SK-N-MC (cell line): ENCODE results near the gene MOGAT3.

ENCODE experiments used
- DNase-seq: peaks from one replicate; pipeline ENCODE4 v3.0.0-alpha.2; 2011; ENCODE audit warnings: low read depth, low spot score
- H3K27ac ChIP-seq: fragments of 200-600 bp; sonication (generic); 2 replicates; pipeline ENCODE4 v1.5.1; 2016; ENCODE audit warnings: mixed run types
- H3K36me3 ChIP-seq: fragments of 200-600 bp; sonication (generic); 2 replicates; pipeline ENCODE4 v1.6.1; 2017; ENCODE audit warnings: antibody characterized with exemption, low read length, mixed read lengths; ENCODE audit not compliant: insufficient read depth
- H3K4me3 ChIP-seq: fragments of 200-600 bp; sonication (generic); 2 replicates; pipeline ENCODE4 v1.5.1; 2016
- H3K9ac ChIP-seq: fragments of 200-600 bp; sonication (generic); 2 replicates; pipeline ENCODE4 v1.8.0; 2017; ENCODE audit warnings: mixed run types, mixed read lengths; ENCODE audit not compliant: insufficient read length
- H3K9me3 ChIP-seq: fragments of 200-600 bp; sonication (generic); 2 replicates; pipeline ENCODE4 v1.6.1; 2017; ENCODE audit warnings: low read depth, mild to moderate bottlenecking, antibody characterized with exemption, low read length, moderate library complexity, mixed read lengths
- EZH2 ChIP-seq: fragments of 200-600 bp; sonication (generic); IDR thresholded peaks from one replicate; pipeline ENCODE4 v1.6.1; 2017; ENCODE audit warnings: antibody characterized with exemption
- FOXP2 ChIP-seq: optimal IDR thresholded peaks from 2 replicates; pipeline ENCODE3; 2011; ENCODE audit warnings: mild to moderate bottlenecking, moderate library complexity; ENCODE audit not compliant: insufficient read depth; ENCODE audit errors: extremely low read length, control extremely low read depth
- POLR2AphosphoS5 ChIP-seq: IDR thresholded peaks from 2 replicates; pipeline ENCODE4 v1.6.1; 2012; ENCODE audit warnings: mild to moderate bottlenecking, low read depth, low read length, borderline replicate concordance

MOGAT3 gene, protein sequence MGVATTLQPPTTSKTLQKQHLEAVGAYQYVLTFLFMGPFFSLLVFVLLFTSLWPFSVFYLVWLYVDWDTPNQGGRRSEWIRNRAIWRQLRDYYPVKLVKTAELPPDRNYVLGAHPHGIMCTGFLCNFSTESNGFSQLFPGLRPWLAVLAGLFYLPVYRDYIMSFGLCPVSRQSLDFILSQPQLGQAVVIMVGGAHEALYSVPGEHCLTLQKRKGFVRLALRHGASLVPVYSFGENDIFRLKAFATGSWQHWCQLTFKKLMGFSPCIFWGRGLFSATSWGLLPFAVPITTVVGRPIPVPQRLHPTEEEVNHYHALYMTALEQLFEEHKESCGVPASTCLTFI

GRCh38 chr7:101200862-101201599 is at the start of gene MOGAT3:
Gene MOGAT3, minus strand, starts transcription at chr7:101201036. Its CDS starts 182 bp downstream, at chr7:101200854.
- TF ChIP-seq POLR2AphosphoS5 (no peak), EZH2 (no peak), FOXP2 (no peak)
- Histone ChIP-seq H3K27ac (no peak within 1 kb of the TSS), H3K9me3 (no peaks in the 10 kb centered on the region), H3K4me3 (no peak within 1 kb of the TSS), H3K36me3 (no peaks in the 10 kb centered on the region), H3K9ac (no peak within 1 kb of the TSS)
- DNase-seq: no peak

- no peak for TF ChIP-seq EZH2
- no peak for TF ChIP-seq FOXP2
- no peak for TF ChIP-seq POLR2AphosphoS5
- no peak for DNase-seq
- no peak overlapping the region for H3K4me3 ChIP-seq
- no peak overlapping the region for H3K9ac ChIP-seq
- no peaks in the 10 kb centered on the region for H3K36me3 ChIP-seq
- no peak overlapping the region for H3K27ac ChIP-seq
- H3K9me3 ChIP-seq: no peaks in the 10 kb centered on the region
Observed at GRCh38 chr7:101250324-101250723, 49.5 kb upstream of the MOGAT3 start.

- Histone ChIP-seq H3K36me3 (no peaks in the 10 kb centered on the region), H3K9me3 (no peaks in the 10 kb centered on the region), H3K4me3 (no peak overlapping the region), H3K27ac (no peak overlapping the region), H3K9ac (no peak overlapping the region)
- TF ChIP-seq FOXP2 (no peak), POLR2AphosphoS5 (no peak), EZH2 (no peak)
- DNase-seq: no peak
Observed at GRCh38 chr7:101248276-101248675, 47.4 kb upstream of the MOGAT3 start.

- Histone ChIP-seq H3K27ac (no peak overlapping the region), H3K36me3 (no peaks in the 10 kb centered on the region; the same call in 1 of the 2 replicates), H3K9ac (peak overlapping the region; percentile 92), H3K9me3 (no peaks in the 10 kb centered on the region), H3K4me3 (peak overlapping the region; percentile 97)
- no peak for TF ChIP-seq FOXP2
- TF ChIP-seq POLR2AphosphoS5: peak; percentile 82
- TF ChIP-seq EZH2: no peak
- DNase-seq: no peak
Observed at GRCh38 chr7:101245147-101245668, 44.4 kb upstream of the MOGAT3 start.

DNA sequence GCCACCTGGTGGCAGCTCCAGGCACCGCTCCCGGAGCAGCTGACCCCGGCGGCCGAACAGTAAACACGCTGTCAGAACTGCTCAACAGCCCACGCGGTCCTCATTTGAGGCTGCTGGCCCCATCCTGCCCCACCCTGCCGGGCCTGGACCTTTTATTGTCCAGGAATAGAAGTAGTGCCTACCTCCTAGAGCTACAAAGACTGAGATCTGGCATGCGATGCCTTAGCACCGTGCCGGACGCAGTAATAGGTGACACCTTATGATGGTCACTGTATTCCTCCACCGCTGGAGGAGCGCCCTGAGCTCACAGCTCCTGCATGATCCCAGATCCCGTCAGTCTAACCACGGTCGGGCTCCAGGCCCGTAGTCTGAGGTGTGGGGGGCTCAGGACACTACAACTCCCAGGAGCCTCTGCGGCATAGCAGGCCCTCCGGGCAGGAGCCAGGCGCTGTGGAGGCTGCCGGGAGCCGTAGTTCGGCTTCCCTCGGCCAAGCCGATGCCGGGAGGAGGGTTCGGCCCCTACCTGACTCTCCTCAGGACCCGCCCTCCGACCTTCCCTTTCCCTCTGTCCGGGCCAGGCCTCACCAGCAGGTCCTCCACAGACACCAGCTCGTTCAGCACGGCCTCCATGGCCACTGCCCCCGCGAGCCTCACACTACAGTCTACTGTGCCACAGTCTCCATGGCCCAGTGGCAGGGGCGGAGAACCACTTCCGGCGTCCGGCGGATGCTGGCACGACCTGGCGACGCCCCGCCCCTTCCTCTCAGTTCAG is 43.7 kb upstream of the MOGAT3 start, which contains the start of gene FIS1:
Gene FIS1, minus strand, starts transcription at position 707 of the 772 bp plus-strand sequence. Its CDS starts 77 bp downstream, at position 630.
- Histone ChIP-seq H3K36me3 (no peaks in the 10 kb centered on the region; the same call in 1 of the 2 replicates), H3K4me3 (peak within 1 kb of the TSS; percentile 97), H3K27ac (peak within 1 kb of the TSS; percentile 32; the same call in 1 of the 2 replicates), H3K9me3 (no peaks in the 10 kb centered on the region), H3K9ac (peak within 1 kb of the TSS; percentile 92)
- TF ChIP-seq POLR2AphosphoS5 (peak; percentile 89; the same call in 1 of the 2 replicates), FOXP2 (peak; percentile 90), EZH2 (no peak)
- peak; percentile 26 for DNase-seq

GRCh38 chr7:101243646-101244374 is 43.0 kb upstream of the MOGAT3 start:
- Histone ChIP-seq H3K9ac (peak overlapping the region; percentile 92), H3K36me3 (no peaks in the 10 kb centered on the region; the same call in 1 of the 2 replicates), H3K4me3 (peak overlapping the region; percentile 97), H3K9me3 (no peaks in the 10 kb centered on the region), H3K27ac (no peak overlapping the region)
- TF ChIP-seq POLR2AphosphoS5: no peak; the same call in 1 of the 2 replicates
- TF ChIP-seq FOXP2: no peak
- no peak for TF ChIP-seq EZH2
- DNase-seq: no peak

DNA sequence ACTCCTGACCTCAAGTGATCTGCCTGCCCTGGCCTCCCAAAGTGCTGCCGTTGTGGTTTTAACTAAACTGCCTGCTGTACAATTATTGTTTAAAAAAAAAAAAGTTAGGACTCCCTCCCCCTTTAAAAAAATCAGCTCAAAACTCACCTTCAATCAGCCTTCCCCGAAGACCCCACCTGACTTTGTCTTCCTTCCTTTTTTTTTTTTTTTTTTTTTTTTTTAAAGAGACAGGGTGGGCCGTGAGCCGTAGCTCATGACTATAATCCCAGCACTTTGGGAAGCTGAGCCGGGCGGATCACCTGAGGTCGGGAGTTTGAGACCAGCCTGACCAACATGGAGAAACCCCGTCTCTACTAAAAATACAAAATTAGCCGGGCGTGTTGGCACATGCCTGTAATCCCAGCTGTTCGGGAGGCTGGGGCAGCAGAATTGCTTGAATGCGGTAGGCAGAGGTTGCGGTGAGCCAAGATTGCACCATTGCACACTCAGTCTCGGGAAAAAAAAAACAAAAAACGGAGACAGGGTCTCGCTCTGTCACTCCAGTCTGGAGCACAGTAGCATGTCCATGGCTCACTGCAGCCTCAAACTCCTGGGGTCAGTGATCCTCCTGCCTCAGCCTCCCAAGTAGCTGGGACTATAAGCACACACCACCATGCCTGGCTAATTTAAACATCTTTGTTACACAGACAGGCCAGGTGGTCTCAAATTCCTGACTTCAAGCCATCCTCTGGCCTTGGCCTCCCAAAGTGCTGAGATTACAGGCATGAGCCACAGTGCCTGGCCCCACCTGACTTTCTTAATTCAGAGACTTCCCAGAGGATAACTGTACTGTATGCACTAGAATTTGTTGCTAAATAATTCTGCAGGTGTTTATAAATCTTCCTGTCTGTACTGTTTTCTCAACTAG is 40.9 kb upstream of the MOGAT3 start:
- no peak overlapping the region for H3K4me3 ChIP-seq
- no peaks in the 10 kb centered on the region for H3K9me3 ChIP-seq
- no peak for TF ChIP-seq POLR2AphosphoS5
- no peak for TF ChIP-seq EZH2
- no peak for TF ChIP-seq FOXP2
- no peaks in the 10 kb centered on the region; the same call in 1 of the 2 replicates for H3K36me3 ChIP-seq
- H3K27ac ChIP-seq: no peak overlapping the region
- no peak for DNase-seq
- H3K9ac ChIP-seq: no peak overlapping the region
